CD14-positive monocyte (primary cell): Measurements from ENCODE around the gene DMBT1. TPM values are rescaled to one million over a fixed set of nuclear protein-coding genes. Genes with fewer than 3 reads are reported as not detected.
A peak's percentile ranks its signal among the peaks of the same experiment; 100 is the strongest.

Source experiments
- DNase-seq, 3 donors: peaks; one replicate each; pipeline ENCODE4 v3.0.0-alpha.2; 2011 to 2022
- H2AFZ ChIP-seq: 2 replicates; pipeline ENCODE4 v1.6.0; 2012; ENCODE audit warnings: mild to moderate bottlenecking, low read depth, low read length, inconsistent platforms; ENCODE audit not compliant: insufficient read depth, poor library complexity, severe bottlenecking
- H3K27ac ChIP-seq, 2 donors: 1 replicate in 1 of 2; 2 replicates in 1 of 2; pipeline ENCODE4 v1.5.1; 2012 to 2013; ENCODE audit warnings: low read length in 2 of 2, control low read depth in 1 of 2, inconsistent platforms in 1 of 2, low read depth in 1 of 2, mild to moderate bottlenecking in 1 of 2
- H3K27me3 ChIP-seq, 2 donors: one replicate each; pipeline versions ENCODE4 v1.6.0 to v1.6.1; 2011 to 2013; ENCODE audit warnings: low read length in 2 of 2; ENCODE audit not compliant: control insufficient read depth in 2 of 2, insufficient read depth in 2 of 2
- H3K36me3 ChIP-seq, 2 donors: replicated peaks in 1 of 2; 1 replicate in 1 of 2; 2 replicates in 1 of 2; pipeline versions ENCODE4 v1.5.1 to v1.6.1; 2012 to 2013; ENCODE audit warnings: low read length in 2 of 2, control low read depth in 1 of 2, inconsistent platforms in 1 of 2, mild to moderate bottlenecking in 1 of 2; ENCODE audit not compliant: insufficient read depth in 2 of 2, control insufficient read depth in 1 of 2
- H3K4me1 ChIP-seq, 2 donors: 1 replicate in 1 of 2; 2 replicates in 1 of 2; pipeline versions ENCODE4 v1.5.1 to v1.6.1; 2012 to 2013; ENCODE audit warnings: low read length in 2 of 2, control low read depth in 1 of 2, inconsistent platforms in 1 of 2, mild to moderate bottlenecking in 1 of 2, moderate library complexity in 1 of 2; ENCODE audit not compliant: insufficient read depth in 2 of 2, control insufficient read depth in 1 of 2
- H3K4me2 ChIP-seq: replicated peaks from 2 replicates; pipeline ENCODE3; 2012; ENCODE audit warnings: low read length, moderate library complexity, mild to moderate bottlenecking; ENCODE audit not compliant: poor library complexity, severe bottlenecking; ENCODE audit errors: extremely low read depth
- H3K4me3 ChIP-seq, 3 experiments: fragments of 200-600 bp in 1 of 3; sonication (generic) in 1 of 3; replicated peaks in 1 of 3; 1 replicate in 2 of 3; 2 replicates in 1 of 3; pipeline ENCODE4 v1.5.1; 2011 to 2013; ENCODE audit warnings: low read length in 3 of 3, mild to moderate bottlenecking in 3 of 3, control low read depth in 2 of 3, low read depth in 2 of 3, inconsistent platforms in 1 of 3, moderate library complexity in 1 of 3
- H3K79me2 ChIP-seq: 2 replicates; pipeline ENCODE4 v1.6.0; 2012; ENCODE audit warnings: mild to moderate bottlenecking, control low read depth, inconsistent platforms, low read length, moderate library complexity; ENCODE audit not compliant: insufficient read depth
- H3K9ac ChIP-seq: 2 replicates; pipeline ENCODE4 v1.6.0; 2017; ENCODE audit warnings: low read length, mild to moderate bottlenecking; ENCODE audit not compliant: insufficient read depth, poor library complexity, severe bottlenecking
- H3K9me3 ChIP-seq, 2 donors: replicated peaks in 1 of 2; 1 replicate in 1 of 2; 2 replicates in 1 of 2; pipeline versions ENCODE4 v1.5.1 to v1.6.1; 2012 to 2013; ENCODE audit warnings: low read length in 2 of 2, control low read depth in 1 of 2; ENCODE audit not compliant: control insufficient read depth in 1 of 2, insufficient read depth in 1 of 2
- H4K20me1 ChIP-seq: 2 replicates; pipeline ENCODE4 v1.6.0; 2012; ENCODE audit warnings: mild to moderate bottlenecking, low read length, control low read depth, moderate library complexity; ENCODE audit not compliant: insufficient read depth
- H3K27ac Mint-ChIP-seq, 7 donors: one replicate each; pipeline ENCODE4 v1.8.0; 2020; ENCODE audit warnings: mild to moderate bottlenecking in 7 of 7, mixed read lengths in 7 of 7, moderate library complexity in 6 of 7, inconsistent platforms in 2 of 7
- H3K27me3 Mint-ChIP-seq, 3 donors: one replicate each; pipeline ENCODE4 v1.8.0; 2021 to 2022; ENCODE audit warnings: low read depth in 3 of 3, mild to moderate bottlenecking in 3 of 3, mixed read lengths in 3 of 3, moderate library complexity in 3 of 3, inconsistent platforms in 1 of 3
- H3K36me3 Mint-ChIP-seq, 2 donors: one replicate each; pipeline ENCODE4 v1.8.0; 2020; ENCODE audit warnings: mixed read lengths in 2 of 2, inconsistent platforms in 1 of 2, mild to moderate bottlenecking in 1 of 2
- H3K4me1 Mint-ChIP-seq: one replicate; pipeline ENCODE4 v1.8.0; 2020; ENCODE audit warnings: mild to moderate bottlenecking, mixed read lengths
- H3K4me3 Mint-ChIP-seq, 2 donors: one replicate each; pipeline ENCODE4 v1.8.0; 2020; ENCODE audit warnings: mild to moderate bottlenecking in 2 of 2, mixed read lengths in 2 of 2, moderate library complexity in 1 of 2
- H3K9me3 Mint-ChIP-seq, 7 donors: one replicate each; pipeline ENCODE4 v1.8.0; 2020 to 2022; ENCODE audit warnings: mixed read lengths in 7 of 7, mild to moderate bottlenecking in 6 of 7, moderate library complexity in 6 of 7, inconsistent platforms in 2 of 7
- CTCF ChIP-seq: fragments of 200-600 bp; IDR thresholded peaks from one replicate; pipeline ENCODE4 v1.8.0; 2022; ENCODE audit warnings: antibody characterized with exemption, mild to moderate bottlenecking
- WGBS: methylation state at CpG from one replicate; pipeline ENCODE4 v1.1.5; 2013; ENCODE audit warnings: missing lambda C conversion rate; ENCODE audit not compliant: insufficient coverage; 5-methylcytosine and 5-hydroxymethylcytosine counted together
- intact Hi-C, 2 donors: fragments of 100-400 bp; cut with micrococcal nuclease; formaldehyde crosslinking; loops; one replicate each; pipeline versions ENCODE4 v1.15.0 to v1.15.1; 2023
- polyA minus RNA-seq: library from RNA; depleted of rRNA, polyadenylated mRNA; stranded (reverse); fragments of >200 nt; gene quantifications from 2 replicates; pipeline ENCODE4 v1.2.3, GENCODE V29; 2012
- polyA plus RNA-seq, 3 donors: library from polyadenylated mRNA; depleted of rRNA in 1 of 3; unstranded in 2 of 3; stranded (reverse) in 1 of 3; fragments of 300-500 nt in 2 of 3; fragments of >200 nt in 1 of 3; fragmentation: Illumina TruSeq in 2 of 3; gene quantifications; 1 replicate in 2 of 3; 2 replicates in 1 of 3; pipeline ENCODE4 v1.2.3, GENCODE V29; 2012 to 2021
- total RNA-seq, 12 experiments: library from RNA in 1 of 12; stranded (reverse) in 1 of 12; fragments of 120-200 nt in 1 of 12; gene quantifications; one replicate each; pipeline ENCODE4 v1.2.4 and lab custom pipeline; 2013 to 2026; ENCODE audit warnings: mixed read lengths in 6 of 12, inconsistent platforms in 1 of 12

DMBT1 gene
- not detected for total RNA-seq (2013)
- polyA plus RNA-seq, result not detected
- polyA minus RNA-seq, result not detected in 2 replicates
- 0 to 2.0 (median 0.08) reads per million in 11 experiments for total RNA-seq (lab: John Stamatoyannopoulos, UW)

- DNase-seq, result no peak
- H3K4me1 ChIP-seq, result no peaks in the 10 kb centered on the region
- H3K36me3 Mint-ChIP-seq, result no peaks in the 10 kb centered on the region
- peak within 1 kb of the TSS in 1 of 2 donors; percentile 9 for H3K4me3 Mint-ChIP-seq
- H2AFZ ChIP-seq, result no peak within 1 kb of the TSS
- no peak within 1 kb of the TSS for H3K4me3 ChIP-seq
- WGBS, result 0% methylated on average over 3 of the region's 4 CpGs
- no peak for TF ChIP-seq CTCF
- no peaks in the 10 kb centered on the region for H4K20me1 ChIP-seq
- no peak within 1 kb of the TSS for H3K4me2 ChIP-seq
- no peak within 1 kb of the TSS for H3K27ac Mint-ChIP-seq
- H3K9me3 Mint-ChIP-seq, result peaks cover 0 to 4% (median 0%) of the 10 kb centered on the region in 7 donors
- H3K27me3 Mint-ChIP-seq, result peaks cover 32 to 69% (median 38%) of the 10 kb centered on the region in 3 donors
- H3K36me3 ChIP-seq, result no peaks in the 10 kb centered on the region
- intact Hi-C loops, result loop anchor here (10.0 kb wide), 2 partner anchors 126 to 266 kb away; no protein-coding TSS in a partner anchor
- H3K9me3 ChIP-seq, result no peaks in the 10 kb centered on the region
- H3K4me1 Mint-ChIP-seq, result peaks cover 2% of the 10 kb centered on the region
- peaks cover 14 to 27% of the 10 kb centered on the region in 2 donors for H3K27me3 ChIP-seq
- H3K79me2 ChIP-seq, result no peaks in the 10 kb centered on the region
- no peak within 1 kb of the TSS for H3K9ac ChIP-seq
- no peak within 1 kb of the TSS for H3K27ac ChIP-seq
Measured at GRCh38 chr10:122560279-122560804, at the start of gene DMBT1. Gene DMBT1 (plus strand): TSS chr10:122560754. CDS start chr10:122560771, 17 bp downstream.

DNA sequence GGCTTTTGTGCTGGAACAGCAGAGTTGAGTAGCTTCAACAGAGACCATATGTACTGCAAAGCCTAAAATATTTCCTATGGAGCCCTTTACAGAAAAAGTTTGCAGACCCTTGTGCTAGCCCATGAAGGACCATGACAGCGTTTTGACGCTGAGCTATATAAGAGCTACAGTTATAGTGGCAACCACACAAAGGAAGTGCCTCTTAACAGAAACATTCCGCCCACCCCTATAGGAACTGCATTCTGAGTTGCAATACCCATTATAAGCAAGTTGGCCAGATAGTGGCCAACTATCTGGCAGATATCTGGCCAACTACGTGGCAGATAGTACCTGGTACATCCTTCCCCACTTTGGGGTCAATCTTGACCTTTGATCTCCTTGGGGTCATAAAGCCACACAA is 47.5 kb upstream of the DMBT1 start:
- Mint-ChIP-seq H3K9me3 (peaks cover 0 to 3% (median 0%) of the 10 kb centered on the region in 7 donors), H3K4me1 (peaks cover 4% of the 10 kb centered on the region), H3K36me3 (no peaks in the 10 kb centered on the region), H3K27ac (no peak overlapping the region), H3K4me3 (no peak overlapping the region), H3K27me3 (peaks cover 0 to 5% (median 4%) of the 10 kb centered on the region in 3 donors)
- Histone ChIP-seq H3K4me1 (no peaks in the 10 kb centered on the region), H3K79me2 (no peaks in the 10 kb centered on the region), H3K27me3 (no peaks in the 10 kb centered on the region), H3K9ac (no peak overlapping the region), H3K4me2 (no peak overlapping the region), H4K20me1 (no peaks in the 10 kb centered on the region), H3K36me3 (no peaks in the 10 kb centered on the region), H2AFZ (no peak overlapping the region), H3K4me3 (no peak overlapping the region), H3K27ac (no peak overlapping the region), H3K9me3 (no peaks in the 10 kb centered on the region)
- WGBS, result 26% methylated on average over 4 of the region's 4 CpGs
- intact Hi-C loops, result no loop called here
- no peak for TF ChIP-seq CTCF
- no peak for DNase-seq
